MM.1S (cell line): ENCODE data around the gene PBX3.

ENCODE experiments used
- EZH2 ChIP-seq: fragments of 300-600 bp; sonication (generic); optimal IDR thresholded peaks from 2 replicates; pipeline ENCODE3; 2017; ENCODE audit warnings: low read depth, mild to moderate bottlenecking, antibody characterized with exemption, low read length, mixed read lengths
- EZH2phosphoT487 ChIP-seq: fragments of 300-600 bp; sonication (generic); IDR thresholded peaks from 2 replicates; pipeline ENCODE4 v1.6.1; 2018; ENCODE audit warnings: antibody characterized with exemption, low read length
- TF ChIP-seq, protein P1 (sequence below): fragments of 300-600 bp; sonication (generic); IDR thresholded peaks from 2 replicates; pipeline ENCODE4 v1.5.1; 2016; ENCODE audit warnings: antibody characterized with exemption, low read length, mixed read lengths

DNA sequence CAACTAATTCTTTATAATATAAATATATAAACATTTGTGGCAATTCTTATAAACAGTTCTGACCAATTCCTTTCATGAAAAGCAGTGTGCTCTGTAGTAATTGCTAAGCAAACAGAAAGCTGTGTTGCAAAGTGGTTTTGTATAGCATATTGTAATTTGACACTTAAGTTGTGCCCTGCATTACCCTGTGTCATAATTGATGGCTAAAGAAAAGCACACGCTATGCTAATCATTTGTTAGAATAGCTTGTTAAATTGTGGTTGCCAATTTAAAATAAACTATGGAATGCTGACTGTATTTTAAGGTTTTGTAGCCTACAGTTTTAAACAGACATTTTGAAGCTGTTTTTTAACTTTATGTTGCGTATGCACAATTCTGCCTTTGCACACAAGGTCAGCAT, 140.0 kb downstream of the PBX3 start:
- TF ChIP-seq, protein P1, sequence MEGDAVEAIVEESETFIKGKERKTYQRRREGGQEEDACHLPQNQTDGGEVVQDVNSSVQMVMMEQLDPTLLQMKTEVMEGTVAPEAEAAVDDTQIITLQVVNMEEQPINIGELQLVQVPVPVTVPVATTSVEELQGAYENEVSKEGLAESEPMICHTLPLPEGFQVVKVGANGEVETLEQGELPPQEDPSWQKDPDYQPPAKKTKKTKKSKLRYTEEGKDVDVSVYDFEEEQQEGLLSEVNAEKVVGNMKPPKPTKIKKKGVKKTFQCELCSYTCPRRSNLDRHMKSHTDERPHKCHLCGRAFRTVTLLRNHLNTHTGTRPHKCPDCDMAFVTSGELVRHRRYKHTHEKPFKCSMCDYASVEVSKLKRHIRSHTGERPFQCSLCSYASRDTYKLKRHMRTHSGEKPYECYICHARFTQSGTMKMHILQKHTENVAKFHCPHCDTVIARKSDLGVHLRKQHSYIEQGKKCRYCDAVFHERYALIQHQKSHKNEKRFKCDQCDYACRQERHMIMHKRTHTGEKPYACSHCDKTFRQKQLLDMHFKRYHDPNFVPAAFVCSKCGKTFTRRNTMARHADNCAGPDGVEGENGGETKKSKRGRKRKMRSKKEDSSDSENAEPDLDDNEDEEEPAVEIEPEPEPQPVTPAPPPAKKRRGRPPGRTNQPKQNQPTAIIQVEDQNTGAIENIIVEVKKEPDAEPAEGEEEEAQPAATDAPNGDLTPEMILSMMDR = no peak
- TF ChIP-seq EZH2 (no peak), EZH2phosphoT487 (no peak)
